Vagina (tissue), 2 donors: Measurements from ENCODE around the gene BSND. TPM values are rescaled to one million over a fixed set of nuclear protein-coding genes. Genes with fewer than 3 reads are reported as not detected.

Experiments
- DNase-seq, 2 donors: peaks; one replicate each; pipeline ENCODE4 v3.0.0-alpha.2; 2017; ENCODE audit errors: extremely low spot score in 2 of 2
- H3K27ac ChIP-seq: fragments of 200-600 bp; sonication (generic); one replicate; pipeline ENCODE4 v1.5.1; 2019
- H3K27me3 ChIP-seq: fragments of 200-600 bp; sonication (generic); one replicate; pipeline ENCODE4 v1.5.1; 2019
- H3K36me3 ChIP-seq, 2 donors: fragments of 200-600 bp; sonication (generic); one replicate each; pipeline ENCODE4 v1.5.1; 2017 to 2019
- H3K4me1 ChIP-seq: fragments of 200-600 bp; sonication (generic); one replicate; pipeline ENCODE4 v1.5.1; 2019
- H3K4me3 ChIP-seq, 2 donors: fragments of 200-600 bp; sonication (generic); 1 replicate in 1 of 2; 2 replicates in 1 of 2; pipeline ENCODE4 v1.5.1; 2016 to 2019
- H3K9me3 ChIP-seq: fragments of 200-600 bp; sonication (generic); one replicate; pipeline ENCODE4 v1.5.1; 2019
- CTCF ChIP-seq, 3 experiments: fragments of 450-650 bp in 2 of 3; fragments of 200-600 bp in 1 of 3; sonication (generic) in 1 of 3; IDR thresholded peaks; one replicate each; pipeline ENCODE4 v1.5.1; 2017 to 2019; ENCODE audit warnings: antibody characterized with exemption in 3 of 3, mild to moderate bottlenecking in 2 of 3, moderate library complexity in 2 of 3
- POLR2A ChIP-seq, 2 donors: fragments of 450-650 bp; IDR thresholded peaks; one replicate each; pipeline ENCODE4 v1.6.1; 2017; ENCODE audit warnings: antibody characterized with exemption in 2 of 2, mild to moderate bottlenecking in 2 of 2, moderate library complexity in 2 of 2
- POLR2AphosphoS5 ChIP-seq, 2 donors: sonication (generic); formaldehyde crosslinking; IDR thresholded peaks; one replicate each; pipeline ENCODE4 v1.9.0; 2017; ENCODE audit warnings: antibody characterized with exemption in 2 of 2, mild to moderate bottlenecking in 2 of 2, low read depth in 1 of 2; ENCODE audit not compliant: insufficient read depth in 1 of 2
- intact Hi-C: fragments of 100-400 bp; cut with DNase I; formaldehyde crosslinking; loops from one replicate; pipeline ENCODE4 v1.15.1; 2023
- total RNA-seq: library from RNA; depleted of rRNA; stranded (reverse); fragments of >200 nt; gene quantifications from one replicate; pipeline ENCODE4 v1.2.3, GENCODE V29; 2016

The BSND gene
- total RNA-seq, 1 donor from 2014 or later = not detected

- intact Hi-C loops = no loop called here
- TF ChIP-seq POLR2A (IDR thresholded peaks at IDR 0.05) = no peak
- no peak for TF ChIP-seq POLR2AphosphoS5 (IDR thresholded peaks at IDR 0.05; ENCODE audit: insufficient read depth in 1 of 2, low read depth in 1 of 2)
- no peak for TF ChIP-seq CTCF (IDR thresholded peaks at IDR 0.05)
- DNase-seq = no peak
- Histone ChIP-seq H3K9me3 (no peaks in the 10 kb centered on the region), H3K36me3 (no peaks in the 10 kb centered on the region), H3K27me3 (no peaks in the 10 kb centered on the region), H3K4me3 (no peak overlapping the region), H3K4me1 (no peaks in the 10 kb centered on the region), H3K27ac (no peak overlapping the region)
Measured at GRCh38 chr1:55048453-55049270, 49.9 kb downstream of the BSND start.

GRCh38 chr1:55049271-55049913, 50.7 kb downstream of the BSND start:
- Histone ChIP-seq H3K36me3 (no peaks in the 10 kb centered on the region), H3K9me3 (no peaks in the 10 kb centered on the region), H3K27me3 (no peaks in the 10 kb centered on the region), H3K4me3 (no peak overlapping the region), H3K27ac (no peak overlapping the region), H3K4me1 (no peaks in the 10 kb centered on the region)
- TF ChIP-seq CTCF (IDR thresholded peaks at IDR 0.05) (no peak), POLR2AphosphoS5 (IDR thresholded peaks at IDR 0.05; ENCODE audit: insufficient read depth in 1 of 2, low read depth in 1 of 2) (no peak), POLR2A (IDR thresholded peaks at IDR 0.05) (no peak)
- DNase-seq = no peak
- intact Hi-C loops = no loop called here

- Histone ChIP-seq H3K27me3 (no peaks in the 10 kb centered on the region), H3K27ac (no peak overlapping the region), H3K9me3 (no peaks in the 10 kb centered on the region), H3K4me1 (no peaks in the 10 kb centered on the region), H3K36me3 (no peaks in the 10 kb centered on the region), H3K4me3 (no peak overlapping the region)
- intact Hi-C loops = no loop called here
- no peak for TF ChIP-seq POLR2AphosphoS5 (IDR thresholded peaks at IDR 0.05; ENCODE audit: insufficient read depth in 1 of 2, low read depth in 1 of 2)
- no peak for TF ChIP-seq CTCF (IDR thresholded peaks at IDR 0.05)
- no peak for TF ChIP-seq POLR2A (IDR thresholded peaks at IDR 0.05)
- DNase-seq = no peak
Measured at GRCh38 chr1:55049914-55050278, 51.2 kb downstream of the BSND start.

GRCh38 chr1:55050283-55050682, 51.5 kb downstream of the BSND start:
- intact Hi-C loops = no loop called here
- Histone ChIP-seq H3K4me1 (no peaks in the 10 kb centered on the region), H3K36me3 (no peaks in the 10 kb centered on the region), H3K4me3 (no peak overlapping the region), H3K27ac (no peak overlapping the region), H3K9me3 (no peaks in the 10 kb centered on the region), H3K27me3 (no peaks in the 10 kb centered on the region)
- DNase-seq = no peak
- TF ChIP-seq POLR2A (IDR thresholded peaks at IDR 0.05) (no peak), POLR2AphosphoS5 (IDR thresholded peaks at IDR 0.05; ENCODE audit: insufficient read depth in 1 of 2, low read depth in 1 of 2) (no peak), CTCF (IDR thresholded peaks at IDR 0.05) (no peak)

GRCh38 chr1:55051169-55051568, 52.4 kb downstream of the BSND start:
- no peak overlapping the region for H3K27ac ChIP-seq
- TF ChIP-seq POLR2AphosphoS5 (IDR thresholded peaks at IDR 0.05; ENCODE audit: insufficient read depth in 1 of 2, low read depth in 1 of 2) (no peak), POLR2A (IDR thresholded peaks at IDR 0.05) (no peak), CTCF (IDR thresholded peaks at IDR 0.05) (no peak)
- no peaks in the 10 kb centered on the region for H3K27me3 ChIP-seq
- H3K9me3 ChIP-seq = no peaks in the 10 kb centered on the region
- intact Hi-C loops = no loop called here
- H3K4me1 ChIP-seq = no peaks in the 10 kb centered on the region
- DNase-seq = no peak
- H3K4me3 ChIP-seq = no peak overlapping the region
- H3K36me3 ChIP-seq = no peaks in the 10 kb centered on the region
